ENCODE measurements around the gene RBM15.

The RBM15 gene

GRCh38 chr1:110355321-110355720 is 16.1 kb downstream of the RBM15 start:
- no peak for DNase-seq

GRCh38 chr1:110356379-110356778 is 17.2 kb downstream of the RBM15 start:
- no peak for DNase-seq

GRCh38 chr1:110360431-110360830 is 21.3 kb downstream of the RBM15 start:
- DNase-seq, result no peak

GRCh38 chr1:110361856-110362255 is 22.7 kb downstream of the RBM15 start:
- no peak for DNase-seq

- DNase-seq, result no peak
Observed at GRCh38 chr1:110364221-110364620, 25.0 kb downstream of the RBM15 start.

- no peak for DNase-seq
Observed at GRCh38 chr1:110370827-110371226, 31.6 kb downstream of the RBM15 start.

- no peak for DNase-seq
Observed at GRCh38 chr1:110375490-110375889, 36.3 kb downstream of the RBM15 start.

GRCh38 chr1:110380672-110381283 is 41.6 kb downstream of the RBM15 start:
- no peak for DNase-seq

GRCh38 chr1:110383251-110383990 is 44.2 kb downstream of the RBM15 start:
- DNase-seq, result no peak

GRCh38 chr1:110384581-110385321 is 45.6 kb downstream of the RBM15 start:
- DNase-seq, result no peak

- no peak for DNase-seq
Observed at GRCh38 chr1:110385369-110385768, 46.2 kb downstream of the RBM15 start.

- DNase-seq, result no peak
Observed at GRCh38 chr1:110387048-110387754, 48.0 kb downstream of the RBM15 start.

GRCh38 chr1:110390096-110390495 is 50.9 kb downstream of the RBM15 start:
- DNase-seq, result no peak

- no peak for DNase-seq
Observed at GRCh38 chr1:110390692-110391245, 51.6 kb downstream of the RBM15 start, which contains the start of gene SLC16A4. TSS of gene SLC16A4 (minus strand) at chr1:110391026. CDS start at chr1:110389323, 1,703 bp downstream.

GRCh38 chr1:110393286-110393685 is 54.1 kb downstream of the RBM15 start:
- DNase-seq, result no peak

GRCh38 chr1:110393691-110394492 is 54.7 kb downstream of the RBM15 start:
- no peak for DNase-seq

GRCh38 chr1:110394493-110394820 is 55.3 kb downstream of the RBM15 start:
- no peak for DNase-seq

All from stimulated activated CD4-positive, alpha-beta T cell treated with anti-CD3 and anti-CD28 coated beads, Interleukin-15, amount 100 ng/mL, for 24 hours (primary cell).